GM19023 (cell line): ENCODE data around the gene TMOD1.

ENCODE experiments used
- ATAC-seq: cut with Tn5 transposase; IDR thresholded peaks from one replicate; pipeline ENCODE4 v1.9.1; 2021; ENCODE audit warnings: mild to moderate bottlenecking, moderate library complexity; ENCODE audit not compliant: unreplicated experiment

Gene TMOD1

DNA sequence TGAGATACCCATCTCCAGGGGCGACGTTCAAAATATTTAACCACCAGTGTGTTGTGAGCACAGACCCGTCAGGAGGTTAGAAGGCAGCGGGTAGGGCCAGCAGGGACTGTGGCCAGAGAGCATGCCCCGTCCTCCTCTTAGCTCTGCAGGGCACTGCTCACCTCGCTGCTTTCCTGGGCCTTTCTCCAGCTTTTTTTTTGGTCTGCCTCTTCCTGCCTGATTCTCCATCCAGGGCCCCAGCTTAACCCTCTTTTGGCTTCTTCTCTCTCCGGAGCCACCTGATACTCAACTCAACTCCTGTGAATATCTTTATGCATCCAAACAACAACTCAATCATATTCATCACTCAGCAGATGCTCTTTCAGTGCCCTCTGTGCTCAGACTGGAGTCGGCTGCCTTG is 44.0 kb downstream of the TMOD1 start:
- ATAC-seq = no peak

DNA sequence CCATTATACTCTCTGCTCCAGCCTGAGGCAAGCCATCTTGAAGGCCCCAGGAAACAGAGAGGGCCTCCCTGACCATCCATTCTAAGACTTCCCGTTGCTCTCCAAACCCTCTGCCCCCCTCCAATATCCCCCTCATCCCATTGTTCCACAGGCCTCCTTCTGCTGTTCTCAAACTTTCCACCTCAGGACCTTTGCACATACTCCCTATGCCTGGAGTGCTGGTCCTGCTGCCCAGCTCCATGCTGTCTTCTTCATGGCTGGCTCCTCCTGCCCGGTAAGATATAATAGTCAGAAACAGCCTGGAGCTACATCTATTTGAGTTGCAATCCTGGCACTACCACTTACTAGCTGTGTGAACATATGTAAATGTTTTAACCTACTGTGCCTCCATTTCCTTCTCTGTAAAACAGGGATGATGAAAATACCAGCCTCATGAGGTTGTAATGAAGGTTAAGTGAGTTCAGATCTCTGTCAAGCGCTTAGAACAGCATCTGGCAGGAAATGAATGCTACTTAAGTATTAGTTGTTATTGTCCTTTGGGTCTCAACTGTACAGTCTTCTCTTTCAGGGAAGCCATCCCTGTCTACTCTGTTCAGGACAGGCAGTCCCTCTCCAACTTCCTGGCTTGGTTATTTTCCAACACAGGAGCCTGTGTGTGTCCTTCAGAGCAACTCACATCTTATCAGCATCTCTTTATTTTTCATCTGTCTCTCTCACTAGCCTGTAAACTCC is 45.8 kb downstream of the TMOD1 start:
- ATAC-seq = no peak

DNA sequence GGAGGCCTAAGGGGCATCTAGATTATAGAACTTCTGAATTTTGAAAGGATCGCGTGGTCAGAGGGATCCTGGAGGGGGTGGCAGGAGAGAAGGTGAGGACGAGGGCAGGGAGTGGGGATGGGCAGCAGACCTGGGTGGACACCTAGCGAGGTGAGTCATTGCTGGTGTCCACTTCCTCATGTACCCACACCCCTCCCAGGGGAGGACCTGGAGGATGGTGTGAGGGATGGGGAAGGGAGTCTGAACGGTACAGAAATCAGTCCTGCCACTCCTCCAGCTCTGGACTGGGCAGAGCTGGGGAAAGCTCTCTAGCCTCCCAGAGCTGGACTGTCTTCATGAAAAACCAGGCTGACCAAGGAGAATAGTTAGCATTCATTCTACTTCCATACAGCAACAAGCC is 46.9 kb downstream of the TMOD1 start:
- no peak for ATAC-seq

DNA sequence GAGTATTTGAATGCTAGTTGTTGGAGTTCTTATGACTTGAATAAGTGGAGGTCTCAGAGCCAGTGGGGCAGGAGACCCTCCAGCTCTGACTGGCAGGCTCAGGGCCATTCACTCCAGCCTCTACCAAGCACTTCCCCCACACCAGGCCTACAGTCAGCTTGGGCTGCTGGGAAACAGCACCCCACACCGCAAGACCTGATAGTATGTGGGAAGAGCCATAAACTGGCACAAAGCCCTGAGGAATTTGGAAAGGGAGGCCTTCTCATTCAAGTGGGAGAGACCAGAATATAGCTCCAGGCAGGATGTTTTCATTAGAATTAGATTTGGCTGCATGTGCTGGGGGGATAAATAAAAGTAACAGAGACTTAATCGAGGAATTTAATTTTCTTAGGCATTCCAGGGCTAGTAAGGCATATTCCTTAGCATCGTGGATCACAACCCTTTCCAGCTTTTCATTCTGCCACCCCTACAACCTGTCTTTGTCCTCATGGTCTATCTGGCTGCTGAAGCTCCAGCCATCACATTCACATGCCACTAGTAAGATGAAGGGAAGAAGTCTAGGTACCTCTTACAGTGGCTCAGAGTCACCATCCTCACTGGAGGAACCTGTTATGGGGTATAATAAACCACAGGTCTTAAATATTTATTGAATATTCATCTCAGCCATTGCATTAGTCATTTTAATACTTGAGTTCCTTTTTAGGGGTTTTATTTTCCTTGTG is 47.5 kb downstream of the TMOD1 start:
- ATAC-seq = no peak

DNA sequence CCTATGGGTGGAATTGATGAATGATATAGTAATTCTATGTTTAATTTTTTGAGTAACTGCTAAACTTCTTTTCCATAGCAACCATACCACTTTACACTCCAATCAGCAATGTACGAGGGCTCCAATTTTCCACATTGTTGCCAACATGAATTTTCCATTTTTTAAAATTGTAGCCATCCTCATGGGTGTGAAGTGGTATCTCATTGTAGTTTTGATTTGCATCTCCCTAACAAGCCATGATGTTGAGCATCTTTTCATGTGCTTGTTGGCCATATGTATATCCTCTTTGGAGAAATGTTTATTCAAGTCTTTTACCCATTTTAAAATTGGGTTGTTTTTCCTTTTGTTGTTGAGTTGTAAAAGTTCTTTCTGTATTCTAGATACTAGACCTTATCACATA is 48.9 kb downstream of the TMOD1 start:
- ATAC-seq = no peak

DNA sequence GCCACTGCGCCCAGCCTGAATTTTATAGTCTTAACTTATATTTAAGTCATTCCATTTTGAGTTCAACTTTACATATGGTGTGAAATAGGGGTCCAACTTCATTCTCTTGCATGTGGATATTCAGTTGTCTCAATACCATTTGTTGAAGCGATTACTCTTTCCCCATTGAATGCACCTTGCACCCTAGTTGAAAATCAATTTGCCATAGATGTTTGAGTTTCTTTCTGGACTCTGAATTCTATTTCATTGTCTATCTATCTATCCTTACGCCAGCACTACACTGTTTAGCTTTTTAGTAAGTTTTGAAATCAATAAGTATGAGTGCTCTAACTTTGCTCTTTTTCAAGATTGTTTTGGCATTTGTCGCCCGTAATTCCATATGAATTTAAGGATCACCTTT is 49.8 kb downstream of the TMOD1 start:
- ATAC-seq = no peak

DNA sequence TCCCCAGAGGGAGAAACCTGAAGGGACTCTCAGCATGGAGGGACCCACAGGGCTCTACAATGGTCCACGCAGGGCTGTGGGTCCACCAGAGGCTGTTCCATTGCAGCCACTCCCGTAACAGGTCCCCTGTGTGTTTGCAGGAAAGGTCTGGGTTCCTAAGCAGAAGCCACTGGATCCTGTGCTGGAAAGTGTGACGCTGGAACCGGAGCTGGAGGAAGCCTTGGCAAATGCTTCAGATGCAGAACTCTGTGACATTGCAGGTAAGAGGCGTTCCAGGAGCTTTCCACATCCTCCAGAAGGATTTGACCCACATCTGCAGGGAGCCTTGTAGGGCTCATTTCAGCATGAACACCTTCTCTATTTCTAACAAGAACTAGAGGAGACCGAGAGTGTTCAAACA is 51.7 kb downstream of the TMOD1 start:
- ATAC-seq = no peak

DNA sequence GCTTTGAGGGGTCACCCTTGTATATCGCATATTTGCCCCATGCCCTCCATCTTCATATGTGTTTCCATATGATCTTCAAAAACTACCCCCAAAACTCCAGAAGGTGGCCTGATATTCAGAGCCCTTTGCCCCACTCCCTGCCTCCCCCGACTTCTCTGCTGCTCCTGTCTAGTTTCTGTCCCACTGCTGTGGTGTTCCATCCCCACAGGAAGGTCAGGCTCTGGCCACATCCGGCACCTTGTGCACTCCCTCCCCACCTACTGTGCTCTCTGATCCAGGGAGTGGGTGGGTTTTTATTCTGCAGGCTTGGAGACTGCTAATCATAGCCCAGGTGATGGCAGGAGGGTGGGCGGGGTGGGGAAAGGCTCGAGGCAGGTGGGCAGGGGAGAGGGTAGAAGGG is 52.4 kb downstream of the TMOD1 start:
- ATAC-seq = no peak

DNA sequence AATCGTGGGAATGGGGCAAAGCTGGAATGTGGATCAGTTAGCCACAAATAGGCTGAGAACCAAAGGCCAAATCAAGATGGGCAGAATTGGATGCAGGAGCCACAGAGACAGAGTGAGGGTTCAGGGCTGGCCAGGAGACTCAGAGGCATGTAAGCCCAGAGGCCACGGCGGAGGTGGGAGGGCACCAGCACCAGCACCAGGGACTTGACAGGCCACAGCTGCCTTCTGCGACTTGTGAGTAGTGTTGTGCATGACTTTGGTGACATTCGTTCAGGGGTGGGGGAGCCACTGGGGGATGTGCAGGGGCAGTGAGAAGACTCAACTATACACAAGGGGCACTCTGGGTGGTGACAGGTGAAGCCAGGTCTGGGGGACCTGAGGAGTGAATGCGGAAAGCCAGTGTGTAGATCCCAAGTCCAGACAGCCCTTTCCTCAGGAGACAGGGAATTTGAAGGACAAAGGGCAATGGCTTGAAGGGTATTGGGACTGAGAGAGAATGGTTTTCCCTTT is 53.2 kb downstream of the TMOD1 start:
- no peak for ATAC-seq

DNA sequence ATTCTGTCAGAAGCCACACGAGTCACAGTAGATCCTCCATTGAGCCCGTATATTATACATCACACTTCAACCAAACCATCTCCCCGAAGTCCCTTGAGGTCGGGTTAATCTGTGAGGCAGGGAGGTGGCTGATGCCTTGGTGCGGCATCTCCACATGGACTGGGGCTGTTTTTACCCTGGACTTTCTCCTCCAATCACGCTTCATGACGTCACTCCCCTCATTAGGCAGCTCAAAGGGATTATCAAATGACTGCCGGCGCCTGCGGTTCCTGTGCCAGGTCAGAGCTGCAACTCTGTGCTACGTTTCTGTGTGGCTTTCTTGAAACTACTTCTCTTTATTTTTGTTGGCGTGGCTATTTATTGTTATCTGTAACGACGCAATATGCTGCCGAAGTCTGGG is 53.7 kb downstream of the TMOD1 start:
- ATAC-seq = no peak

DNA sequence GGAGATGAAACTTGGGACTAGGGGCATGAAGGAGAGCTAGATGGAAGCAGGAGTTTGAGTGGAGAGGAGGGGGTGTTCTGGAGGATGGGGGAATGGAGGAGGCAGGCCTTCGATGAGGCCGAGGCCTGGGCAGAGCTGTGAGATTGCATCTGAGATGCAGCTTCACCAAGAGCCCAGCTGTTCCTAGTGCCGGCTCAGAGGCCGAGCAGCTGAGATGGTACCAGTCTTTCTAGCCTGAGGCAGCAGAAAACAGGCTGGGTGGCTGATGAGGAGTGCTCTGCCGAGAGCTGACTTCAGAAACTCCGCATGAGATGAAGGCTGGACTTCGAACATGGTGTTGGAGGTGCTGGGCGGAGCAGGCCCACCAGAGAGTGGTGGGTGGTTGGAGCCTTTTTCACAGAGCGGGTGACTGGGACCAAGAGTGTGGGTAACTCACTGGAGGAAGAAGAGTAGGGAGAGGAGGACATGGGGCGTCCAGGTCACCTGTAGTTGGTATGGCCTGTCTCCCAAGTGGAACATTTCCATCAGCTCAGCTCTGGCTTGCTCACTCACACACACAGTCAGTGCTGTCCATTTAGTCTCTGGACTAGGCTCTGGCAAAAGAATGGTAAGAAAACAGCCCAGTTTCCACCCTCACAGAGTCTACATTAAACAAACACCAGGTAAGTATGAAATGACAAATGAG is 54.7 kb downstream of the TMOD1 start:
- ATAC-seq = no peak

DNA sequence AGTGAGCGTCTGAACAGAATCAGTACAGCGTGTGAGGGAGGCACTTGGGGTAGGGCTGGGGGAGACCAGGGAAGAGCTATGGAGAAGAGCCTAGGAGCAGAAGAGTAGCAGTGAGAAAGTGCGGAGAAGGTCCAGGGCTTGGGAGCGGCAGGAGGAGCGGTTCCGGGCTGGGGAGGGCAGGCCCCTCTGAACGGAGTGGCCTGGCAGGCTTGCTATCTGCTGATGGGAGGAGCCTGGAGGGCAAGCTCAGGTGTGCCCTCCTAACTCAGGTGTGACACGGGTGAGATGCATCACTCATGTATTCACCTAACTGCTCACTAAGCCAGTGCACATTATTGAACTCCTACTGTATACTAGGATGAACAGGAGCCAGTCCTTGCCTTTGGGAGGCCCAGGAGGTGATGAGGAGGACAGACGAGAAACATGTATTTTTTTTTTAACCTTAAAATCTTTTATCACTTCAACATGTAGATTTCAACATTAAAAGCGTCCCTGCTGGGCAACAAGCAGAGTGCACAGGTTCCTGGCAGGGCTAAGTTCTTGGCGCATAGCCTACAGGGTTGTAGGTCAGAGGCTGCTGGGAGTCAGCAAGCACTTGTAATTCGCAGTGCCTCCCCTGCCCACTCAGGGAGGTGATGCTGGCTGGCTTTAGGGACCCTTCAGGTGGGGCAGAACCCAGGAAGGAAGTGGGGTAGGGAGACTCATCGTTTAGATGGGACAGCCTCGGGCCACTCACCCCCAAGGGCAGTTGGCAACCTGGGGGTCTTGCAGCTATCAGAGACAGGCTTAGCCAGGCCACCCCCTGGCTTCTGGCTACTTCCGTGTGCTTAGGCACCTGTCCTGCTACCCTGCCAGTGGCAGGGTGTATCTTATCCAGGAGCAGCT is 55.5 kb downstream of the TMOD1 start:
- ATAC-seq = no peak

DNA sequence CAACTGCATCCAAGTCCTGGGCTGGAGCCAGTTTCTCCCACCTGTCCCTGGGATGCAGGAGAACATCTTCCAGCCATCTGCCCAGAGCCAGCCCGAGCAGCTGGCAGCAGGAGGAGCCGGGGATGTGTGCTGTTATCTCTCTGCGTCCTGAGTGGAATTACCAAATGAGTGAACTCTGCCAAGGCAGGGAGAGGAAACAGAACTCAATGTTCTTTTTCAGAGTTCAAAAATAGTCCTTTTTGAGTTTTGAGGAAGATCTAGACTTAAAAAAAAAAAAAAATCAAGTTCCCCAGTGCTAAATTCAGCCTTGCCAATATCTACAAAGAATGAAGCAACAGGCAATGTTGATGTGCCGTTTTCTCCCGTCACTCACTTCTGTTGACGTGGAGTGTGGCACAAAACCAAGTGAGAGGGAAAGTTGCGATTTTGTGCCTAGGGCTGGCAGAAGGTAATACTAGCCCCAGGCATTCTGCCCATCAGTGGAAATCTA is 56.2 kb downstream of the TMOD1 start:
- ATAC-seq = no peak

DNA sequence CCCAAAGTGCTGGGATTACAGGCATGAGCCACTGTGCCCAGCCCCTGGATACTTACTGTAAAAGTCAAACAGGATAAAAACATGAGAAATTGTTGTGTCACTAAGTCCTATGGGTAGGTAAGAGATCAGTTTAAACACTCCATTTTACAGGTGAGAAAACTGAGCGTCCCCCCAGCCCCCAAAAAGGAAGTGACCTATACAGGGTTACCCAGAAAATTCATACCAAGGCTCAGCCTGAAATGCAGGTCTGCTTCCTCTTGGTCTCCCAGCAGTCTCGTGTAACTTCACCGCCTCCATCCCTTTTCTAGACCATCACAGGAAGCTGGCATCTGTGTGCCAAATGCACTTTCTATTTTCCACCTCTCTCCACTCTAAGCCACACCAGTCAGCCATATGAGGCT is 57.2 kb downstream of the TMOD1 start:
- peak; percentile 24 for ATAC-seq

DNA sequence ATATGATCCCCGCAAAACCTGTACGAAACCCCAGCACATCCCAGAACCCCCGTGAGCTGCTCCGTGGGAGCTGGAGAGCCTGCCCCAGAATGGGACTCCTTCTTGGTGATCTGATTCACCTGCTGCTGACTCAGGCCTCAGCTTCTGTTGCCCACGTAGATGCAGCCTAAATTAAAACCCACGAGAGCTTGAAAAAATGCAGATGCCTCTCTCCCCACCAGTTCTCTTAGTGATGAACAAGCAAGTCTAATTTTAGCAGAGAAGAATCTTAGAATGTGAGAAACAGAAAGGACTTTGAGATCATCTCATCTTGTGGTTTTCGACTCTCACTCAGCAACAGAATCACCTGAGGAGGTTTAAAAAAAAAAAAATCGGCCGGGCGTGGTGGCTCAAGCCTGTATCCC is 57.6 kb downstream of the TMOD1 start:
- ATAC-seq = peak; percentile 65

DNA sequence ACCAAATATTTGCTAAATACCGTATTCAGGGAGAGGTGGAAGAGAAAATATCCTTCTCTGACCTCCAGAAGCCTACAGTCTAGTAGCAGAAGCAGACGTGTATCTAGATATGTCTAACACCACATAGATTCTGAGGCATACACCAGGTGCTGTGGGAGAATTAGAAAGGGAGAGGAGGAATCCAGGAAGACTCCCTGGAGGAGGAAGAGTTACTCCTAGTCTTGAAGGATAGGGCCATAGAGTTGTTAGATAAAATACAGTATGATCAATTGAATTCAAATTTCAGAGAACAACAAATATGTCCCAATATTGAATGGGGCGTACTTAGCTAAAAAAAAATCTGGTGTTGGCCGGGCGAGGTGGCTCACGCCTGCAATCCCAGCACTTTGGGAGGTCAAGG is 58.7 kb downstream of the TMOD1 start:
- no peak for ATAC-seq

DNA sequence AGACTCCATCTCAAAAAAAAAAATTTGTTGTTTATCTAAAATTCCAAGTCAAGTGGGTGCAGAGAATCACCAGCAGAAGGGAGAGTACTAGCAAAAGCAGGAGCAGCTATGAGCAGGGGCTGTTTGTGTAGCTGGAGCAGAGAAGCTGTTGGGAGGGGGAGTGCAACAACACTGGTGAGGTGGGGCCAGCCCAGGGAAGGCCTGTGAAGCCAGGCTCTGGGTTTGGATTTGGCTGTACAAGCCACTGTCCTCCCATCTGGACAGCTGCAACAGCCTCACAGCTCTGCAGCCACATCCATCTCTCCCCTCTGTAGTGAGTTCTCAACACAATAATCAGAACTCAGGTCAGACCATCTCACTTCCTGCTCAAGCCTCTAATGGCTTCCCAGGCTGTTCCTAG is 59.4 kb downstream of the TMOD1 start:
- ATAC-seq = no peak

DNA sequence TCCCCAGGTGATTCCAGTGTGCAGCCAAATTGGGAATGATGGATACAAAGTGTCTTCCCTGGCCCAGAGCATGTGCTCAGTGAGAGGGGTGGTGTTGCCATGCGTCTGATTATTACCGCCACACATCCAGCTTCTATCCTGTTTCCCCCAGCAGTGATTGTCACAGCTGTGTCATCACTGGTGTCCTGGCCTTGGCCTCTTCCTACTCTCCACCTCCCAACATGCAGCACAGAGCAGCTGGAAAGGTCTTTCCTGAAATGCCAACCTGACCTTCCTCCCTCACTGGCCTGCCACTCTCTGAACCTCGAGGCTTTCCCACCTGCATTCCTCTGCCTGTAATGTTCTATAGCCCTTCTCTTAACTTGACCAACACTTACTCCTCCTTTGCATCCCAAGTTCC is 60.0 kb downstream of the TMOD1 start:
- ATAC-seq = no peak

DNA sequence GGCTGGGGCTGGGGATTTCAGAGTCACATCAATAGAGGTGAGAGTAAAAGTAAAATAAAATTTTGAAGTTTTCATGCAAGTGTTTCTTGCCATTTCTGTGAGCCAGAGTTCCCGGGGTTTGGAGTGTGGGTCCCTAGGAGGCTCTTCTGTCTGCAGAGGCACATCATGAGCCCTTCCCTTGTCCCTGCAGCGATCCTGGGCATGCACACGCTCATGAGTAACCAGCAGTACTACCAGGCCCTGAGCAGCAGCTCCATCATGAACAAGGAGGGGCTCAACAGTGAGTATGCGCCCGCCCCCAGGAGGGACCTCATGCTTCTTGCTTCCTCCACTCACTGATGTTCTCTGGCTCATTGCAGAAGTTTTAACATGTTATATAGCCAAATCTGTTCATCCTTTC is 61.1 kb downstream of the TMOD1 start:
- no peak for ATAC-seq

DNA sequence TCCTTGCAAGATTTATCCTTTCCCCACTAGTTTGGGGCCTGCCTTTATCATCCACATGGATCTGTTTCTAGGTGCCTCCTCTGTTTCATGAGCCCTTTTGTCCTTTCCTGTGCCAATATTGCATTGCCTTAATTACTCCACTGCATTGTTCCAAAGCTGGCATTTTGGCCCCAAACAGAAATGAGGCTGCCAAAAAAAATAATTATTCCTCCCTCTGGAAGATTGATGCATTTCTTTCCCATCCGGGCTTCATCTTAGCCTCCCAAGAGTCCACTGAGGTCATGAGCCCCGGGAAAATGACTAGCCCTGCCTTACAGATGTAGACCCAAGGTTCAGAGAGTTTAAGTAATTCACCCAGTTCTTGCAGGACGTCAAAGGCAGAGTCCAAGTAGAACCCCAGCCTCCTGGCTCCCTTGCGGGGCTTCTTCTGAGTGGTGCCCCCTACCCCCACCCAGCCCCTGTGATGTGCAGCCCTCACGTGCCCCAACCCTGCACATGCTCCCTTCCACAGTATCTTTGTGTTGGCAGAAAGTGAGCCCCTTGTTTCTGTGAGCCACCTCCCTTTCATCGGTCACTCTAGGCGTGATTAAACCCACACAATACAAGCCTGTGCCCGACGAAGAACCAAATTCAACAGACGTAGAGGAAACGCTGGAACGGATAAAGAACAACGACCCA is 62.1 kb downstream of the TMOD1 start:
- ATAC-seq = no peak
